GM10248 (cell line): ENCODE results near the gene NATD1.

Experiments used
- CTCF ChIA-PET: fragments of 300-600 bp; sonication (Branson Sonifier 250); formaldehyde crosslinking; extraction: SDS; loops from one replicate; lab custom pipeline; 2021; ENCODE audit warnings: antibody characterized with exemption; lab: Yijun Ruan, JAX
- POLR2A ChIA-PET: fragments of 350-650 bp; sonication (Branson Sonifier 250); formaldehyde crosslinking; extraction: SDS; loops from one replicate; lab custom pipeline; 2020; ENCODE audit warnings: antibody characterized with exemption; lab: Yijun Ruan, JAX
- DNase-seq: peaks from one replicate; pipeline ENCODE4 v3.0.0; 2012; ENCODE audit errors: extremely low spot score
- CTCF ChIP-seq: IDR thresholded peaks from 2 replicates; pipeline ENCODE4 v1.5.1; 2012; ENCODE audit warnings: mild to moderate bottlenecking, low read depth; ENCODE audit errors: extremely low read depth, missing control alignments, control extremely low read depth

NATD1 gene

GRCh38 chr17:21212826-21213637 is 40.2 kb downstream of the NATD1 start:
- CTCF ChIA-PET: interaction anchor here (0.9 to 1.9 kb wide), 5 partner anchors 13 to 67 kb away, joined by 3 to 9 read pairs (median 4); no protein-coding TSS in a partner anchor
- no peak for TF ChIP-seq CTCF
- DNase-seq: no peak
- POLR2A ChIA-PET: interaction anchor here (0.5 kb wide), 1 partner anchor 9 kb away, joined by 4 read pairs; no protein-coding TSS in a partner anchor

DNA sequence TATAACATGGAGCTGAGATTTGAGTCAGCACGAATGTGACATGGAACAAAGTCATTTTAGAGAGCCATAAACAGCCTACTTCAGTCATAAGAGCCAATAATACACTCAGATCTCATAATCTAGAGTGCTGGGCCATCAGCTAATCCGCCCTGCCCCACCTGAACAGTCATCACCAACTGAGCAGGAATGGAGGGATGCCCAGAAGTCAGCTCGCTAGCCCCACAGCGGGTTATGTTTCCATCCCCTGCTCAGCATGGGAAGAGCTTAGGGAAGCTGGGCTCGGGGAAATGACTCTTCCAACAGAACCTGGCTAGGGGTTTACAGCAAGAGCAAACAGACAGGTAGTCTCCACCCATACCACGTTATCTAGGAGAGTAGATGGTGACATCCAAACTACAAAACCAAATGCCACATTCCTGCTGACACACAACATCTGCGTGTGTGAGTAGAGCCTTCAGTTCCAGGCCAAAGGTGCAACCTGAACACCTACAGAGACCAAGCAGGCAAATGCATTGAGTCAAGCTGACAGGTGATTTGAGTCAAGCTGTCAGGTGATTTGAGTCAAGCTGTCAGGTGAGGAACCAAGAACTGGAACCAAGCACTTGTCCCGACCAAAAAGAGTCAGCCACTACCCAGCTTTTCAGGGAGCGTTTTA is 41.3 kb downstream of the NATD1 start:
- CTCF ChIA-PET: interaction anchor here (1.0 to 1.9 kb wide), 5 partner anchors 12 to 37 kb away, joined by 3 to 9 read pairs (median 3); no protein-coding TSS in a partner anchor
- no peak for DNase-seq
- POLR2A ChIA-PET: interaction anchor here (0.5 kb wide), 1 partner anchor 219 kb away, joined by 8 read pairs; no protein-coding TSS in a partner anchor

GRCh38 chr17:21210411-21211076 is 42.7 kb downstream of the NATD1 start:
- POLR2A ChIA-PET: no interaction called here
- no peak for DNase-seq
- TF ChIP-seq CTCF: no peak
- CTCF ChIA-PET: interaction anchor here (1.0 to 1.1 kb wide), 2 partner anchors 11 to 18 kb away, joined by 3 read pairs; no protein-coding TSS in a partner anchor

More for the DNA sequence above, 41.3 kb downstream of the NATD1 start:
- TF ChIP-seq CTCF: no peak

DNA sequence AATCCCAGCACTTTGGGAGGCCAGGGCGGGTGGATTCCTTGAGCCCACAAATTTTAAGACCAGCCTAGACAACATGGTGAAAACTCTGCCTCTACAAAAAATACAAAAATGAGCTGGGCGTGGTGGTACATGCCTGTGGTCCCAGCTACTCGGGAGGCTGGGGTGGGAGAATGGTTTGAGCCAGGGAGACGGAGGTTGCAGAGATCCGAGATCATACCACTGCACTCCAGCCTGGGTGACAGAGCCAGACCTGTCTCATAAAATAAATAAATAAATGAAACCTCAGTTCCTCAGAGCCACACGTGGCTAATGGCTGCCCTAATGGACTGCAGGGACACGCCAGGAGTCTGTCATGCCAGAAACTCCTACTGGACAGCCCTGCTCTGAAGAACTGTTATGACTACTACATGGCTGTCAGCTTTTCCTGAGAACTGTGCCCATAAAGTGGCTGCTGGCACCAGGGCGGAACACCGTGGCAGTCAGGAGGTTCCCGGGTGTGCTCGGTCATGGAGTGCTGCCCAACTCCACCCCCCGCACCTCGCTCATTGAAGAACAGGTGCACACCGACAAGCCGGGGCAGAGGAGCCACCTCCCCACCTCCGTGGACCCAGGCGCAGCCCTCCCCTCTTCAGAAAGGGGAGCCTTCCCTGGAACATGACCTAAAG is 43.6 kb downstream of the NATD1 start:
- no peak for TF ChIP-seq CTCF

DNA sequence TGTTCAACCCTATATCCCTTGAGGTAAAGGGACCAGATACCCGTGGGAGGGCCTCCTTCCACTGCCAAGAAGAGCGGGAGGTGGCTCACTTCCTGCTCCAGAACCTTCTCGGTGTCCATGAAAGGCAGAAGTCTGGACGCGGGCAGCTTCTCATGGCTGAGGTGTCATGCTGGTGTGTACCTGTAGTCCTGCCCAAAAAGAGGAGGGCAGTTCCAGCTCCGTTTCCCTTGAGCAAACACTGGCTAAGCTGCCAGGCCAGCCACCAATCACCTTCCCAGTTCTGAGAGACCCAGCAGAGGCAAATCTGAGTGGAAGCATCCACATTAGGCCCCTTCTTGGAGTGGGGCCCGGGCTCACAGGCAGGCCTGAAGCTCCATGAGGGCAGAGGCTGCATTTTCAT is 44.9 kb downstream of the NATD1 start:
- POLR2A ChIA-PET: no interaction called here
- CTCF ChIA-PET: no interaction called here
- no peak for DNase-seq
- no peak for TF ChIP-seq CTCF

More for the DNA sequence above, 43.6 kb downstream of the NATD1 start:
- no peak for DNase-seq
- CTCF ChIA-PET: no interaction called here
- POLR2A ChIA-PET: no interaction called here
